ENCODE measurements around the gene EMSY.

The EMSY gene

GRCh38 chr11:76559346-76559745, 114.5 kb downstream of the EMSY start:
- no peak for TF ChIP-seq CTCF (conservative IDR thresholded peaks at IDR 0.05)
- H3K27ac ChIP-seq: no peak overlapping the region

- H3K27ac ChIP-seq: no peak overlapping the region
- no peak for TF ChIP-seq CTCF (conservative IDR thresholded peaks at IDR 0.05)
Observed at GRCh38 chr11:76560219-76560618, 115.4 kb downstream of the EMSY start.

- no peak for TF ChIP-seq CTCF (conservative IDR thresholded peaks at IDR 0.05)
- H3K27ac ChIP-seq: no peak overlapping the region
Observed at GRCh38 chr11:76561245-76561644, 116.4 kb downstream of the EMSY start.

GRCh38 chr11:76562541-76562940, 117.7 kb downstream of the EMSY start:
- no peak for TF ChIP-seq CTCF (conservative IDR thresholded peaks at IDR 0.05)
- H3K27ac ChIP-seq: no peak overlapping the region

GRCh38 chr11:76564364-76564763, 119.5 kb downstream of the EMSY start:
- TF ChIP-seq CTCF (conservative IDR thresholded peaks at IDR 0.05): no peak
- H3K27ac ChIP-seq: no peak overlapping the region

GRCh38 chr11:76566811-76567210, 122.0 kb downstream of the EMSY start:
- no peak for TF ChIP-seq CTCF (conservative IDR thresholded peaks at IDR 0.05)
- H3K27ac ChIP-seq: no peak overlapping the region

GRCh38 chr11:76567261-76567660, 122.4 kb downstream of the EMSY start:
- TF ChIP-seq CTCF (conservative IDR thresholded peaks at IDR 0.05): no peak
- no peak overlapping the region for H3K27ac ChIP-seq

GRCh38 chr11:76568139-76568538, 123.3 kb downstream of the EMSY start:
- TF ChIP-seq CTCF (conservative IDR thresholded peaks at IDR 0.05): no peak
- no peak overlapping the region for H3K27ac ChIP-seq

All from VCaP (cell line).